Endodermal cell (in vitro differentiated cells): ENCODE measurements around the gene PPDPF. TPM values are rescaled to one million over a fixed set of nuclear protein-coding genes. Genes with fewer than 3 reads are reported as not detected.
A peak's percentile ranks its signal among the peaks of the same experiment; 100 is the strongest.

Experiments
- DNase-seq: peaks from one replicate; pipeline ENCODE4 v3.0.0-alpha.2; 2017
- H3K27ac ChIP-seq: 2 replicates; pipeline ENCODE4 v1.5.1; 2013; ENCODE audit warnings: mild to moderate bottlenecking, low read depth, low read length, moderate library complexity
- H3K27me3 ChIP-seq: 2 replicates; pipeline ENCODE4 v1.6.1; 2013; ENCODE audit warnings: mild to moderate bottlenecking, low read length, moderate library complexity; ENCODE audit not compliant: insufficient read depth, control insufficient read depth, poor library complexity, severe bottlenecking
- H3K36me3 ChIP-seq: 2 replicates; pipeline ENCODE4 v1.7.0; 2013; ENCODE audit warnings: mild to moderate bottlenecking, low read length, moderate library complexity; ENCODE audit not compliant: control insufficient read depth, insufficient read depth
- H3K4me1 ChIP-seq: one replicate; pipeline ENCODE4 v1.7.0; 2013; ENCODE audit warnings: low read length; ENCODE audit not compliant: control insufficient read depth, insufficient read depth
- H3K4me3 ChIP-seq: 2 replicates; pipeline ENCODE4 v1.5.1; 2013; ENCODE audit warnings: mild to moderate bottlenecking, low read length, moderate library complexity
- H3K9ac ChIP-seq: 2 replicates; pipeline ENCODE4 v1.6.1; 2013; ENCODE audit warnings: mild to moderate bottlenecking, low read length, moderate library complexity; ENCODE audit not compliant: poor library complexity, severe bottlenecking; ENCODE audit errors: extremely low read depth
- H3K9me3 ChIP-seq: 2 replicates; pipeline ENCODE4 v1.6.1; 2013; ENCODE audit warnings: mild to moderate bottlenecking, low read length, moderate library complexity; ENCODE audit not compliant: control insufficient read depth
- H3K27ac Mint-ChIP-seq: 2 replicates; pipeline ENCODE4 v1.8.0; 2020; ENCODE audit warnings: mixed read lengths
- H3K27me3 Mint-ChIP-seq: 2 replicates; pipeline ENCODE4 v1.8.0; 2021; ENCODE audit warnings: mild to moderate bottlenecking, mixed read lengths; ENCODE audit not compliant: insufficient read depth
- H3K36me3 Mint-ChIP-seq: 2 replicates; pipeline ENCODE4 v1.8.0; 2020; ENCODE audit warnings: low read depth, mixed read lengths
- H3K4me1 Mint-ChIP-seq: 2 replicates; pipeline ENCODE4 v1.8.0; 2020; ENCODE audit warnings: mixed read lengths
- H3K4me3 Mint-ChIP-seq: 2 replicates; pipeline ENCODE4 v1.8.0; 2020; ENCODE audit warnings: mild to moderate bottlenecking, moderate library complexity, mixed read lengths
- H3K9me3 Mint-ChIP-seq: 2 replicates; pipeline ENCODE4 v1.8.0; 2020; ENCODE audit warnings: mild to moderate bottlenecking, mixed read lengths
- WGBS, 2 experiments: methylation state at CpG; one replicate each; pipeline versions ENCODE4 v1.1.5 to v1.1.7; 2013; ENCODE audit warnings: missing lambda C conversion rate in 2 of 2, mixed read lengths in 1 of 2; ENCODE audit not compliant: insufficient coverage in 1 of 2, insufficient read length in 1 of 2; 5-methylcytosine and 5-hydroxymethylcytosine counted together
- total RNA-seq, 2 donors: library from RNA; stranded (reverse); fragmentation: NEBNext Ultra II Directional in 1 of 2; extraction: Animal tissue kit (Norgen Biotek cat#: 25700) in 1 of 2; gene quantifications; 2 replicates in 1 of 2; 3 replicates in 1 of 2; pipeline ENCODE4 v1.2.1, GENCODE V29; 2021
- TF ChIP-seq, protein P1 (sequence below): fragments of 200-600 bp; sonication (generic); conservative IDR thresholded peaks from 2 replicates; pipeline ENCODE4 v1.5.0; 2021; ENCODE audit warnings: antibody characterized with exemption, mild to moderate bottlenecking

Gene PPDPF
- total RNA-seq, 2 donors from 2014 or later, result 247 to 296 TPM

DNA sequence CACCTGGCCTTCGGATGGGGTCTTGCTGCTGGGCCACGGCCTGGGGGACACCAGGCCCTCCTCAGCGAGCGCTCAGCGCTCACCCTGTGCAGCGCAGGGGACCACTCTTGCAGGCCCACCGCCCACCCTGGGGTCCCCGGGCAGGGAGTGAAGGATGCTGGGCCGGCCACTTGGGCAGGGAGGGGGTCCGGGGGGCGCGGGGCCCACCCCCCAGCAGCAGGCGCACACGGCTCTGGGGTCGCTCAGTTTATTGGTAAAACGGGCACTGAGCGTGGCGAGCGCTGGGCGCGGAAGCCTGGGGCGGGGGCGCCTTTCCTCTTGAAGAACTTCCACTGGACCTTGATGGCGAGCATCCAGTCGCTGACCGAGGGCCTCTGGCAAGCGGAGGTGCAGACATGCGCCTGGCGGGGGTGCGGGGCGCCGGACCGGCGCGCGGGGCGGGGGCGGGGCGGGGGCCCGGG, 32.8 kb upstream of the PPDPF start:
- H3K27me3 ChIP-seq, result peaks cover 28% of the 10 kb centered on the region
- H3K9me3 Mint-ChIP-seq, result peaks cover 2% of the 10 kb centered on the region
- 21 to 29% methylated on average over 7 to 39 of the region's 40 CpGs for WGBS, 2 experiments
- peak overlapping the region; percentile 28 for H3K4me3 Mint-ChIP-seq
- peak; percentile 63 for DNase-seq
- TF ChIP-seq, protein P1, sequence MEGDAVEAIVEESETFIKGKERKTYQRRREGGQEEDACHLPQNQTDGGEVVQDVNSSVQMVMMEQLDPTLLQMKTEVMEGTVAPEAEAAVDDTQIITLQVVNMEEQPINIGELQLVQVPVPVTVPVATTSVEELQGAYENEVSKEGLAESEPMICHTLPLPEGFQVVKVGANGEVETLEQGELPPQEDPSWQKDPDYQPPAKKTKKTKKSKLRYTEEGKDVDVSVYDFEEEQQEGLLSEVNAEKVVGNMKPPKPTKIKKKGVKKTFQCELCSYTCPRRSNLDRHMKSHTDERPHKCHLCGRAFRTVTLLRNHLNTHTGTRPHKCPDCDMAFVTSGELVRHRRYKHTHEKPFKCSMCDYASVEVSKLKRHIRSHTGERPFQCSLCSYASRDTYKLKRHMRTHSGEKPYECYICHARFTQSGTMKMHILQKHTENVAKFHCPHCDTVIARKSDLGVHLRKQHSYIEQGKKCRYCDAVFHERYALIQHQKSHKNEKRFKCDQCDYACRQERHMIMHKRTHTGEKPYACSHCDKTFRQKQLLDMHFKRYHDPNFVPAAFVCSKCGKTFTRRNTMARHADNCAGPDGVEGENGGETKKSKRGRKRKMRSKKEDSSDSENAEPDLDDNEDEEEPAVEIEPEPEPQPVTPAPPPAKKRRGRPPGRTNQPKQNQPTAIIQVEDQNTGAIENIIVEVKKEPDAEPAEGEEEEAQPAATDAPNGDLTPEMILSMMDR, result no peak
- H3K9me3 ChIP-seq, result no peaks in the 10 kb centered on the region
- peaks cover 33% of the 10 kb centered on the region for H3K27me3 Mint-ChIP-seq
- no peak overlapping the region for H3K9ac ChIP-seq
- H3K36me3 Mint-ChIP-seq, result peaks cover 7% of the 10 kb centered on the region
- H3K36me3 ChIP-seq, result no peaks in the 10 kb centered on the region
- H3K27ac ChIP-seq, result no peak overlapping the region
- no peaks in the 10 kb centered on the region for H3K4me1 Mint-ChIP-seq
- H3K27ac Mint-ChIP-seq, result no peak overlapping the region
- H3K4me3 ChIP-seq, result no peak overlapping the region
- no peaks in the 10 kb centered on the region for H3K4me1 ChIP-seq

DNA sequence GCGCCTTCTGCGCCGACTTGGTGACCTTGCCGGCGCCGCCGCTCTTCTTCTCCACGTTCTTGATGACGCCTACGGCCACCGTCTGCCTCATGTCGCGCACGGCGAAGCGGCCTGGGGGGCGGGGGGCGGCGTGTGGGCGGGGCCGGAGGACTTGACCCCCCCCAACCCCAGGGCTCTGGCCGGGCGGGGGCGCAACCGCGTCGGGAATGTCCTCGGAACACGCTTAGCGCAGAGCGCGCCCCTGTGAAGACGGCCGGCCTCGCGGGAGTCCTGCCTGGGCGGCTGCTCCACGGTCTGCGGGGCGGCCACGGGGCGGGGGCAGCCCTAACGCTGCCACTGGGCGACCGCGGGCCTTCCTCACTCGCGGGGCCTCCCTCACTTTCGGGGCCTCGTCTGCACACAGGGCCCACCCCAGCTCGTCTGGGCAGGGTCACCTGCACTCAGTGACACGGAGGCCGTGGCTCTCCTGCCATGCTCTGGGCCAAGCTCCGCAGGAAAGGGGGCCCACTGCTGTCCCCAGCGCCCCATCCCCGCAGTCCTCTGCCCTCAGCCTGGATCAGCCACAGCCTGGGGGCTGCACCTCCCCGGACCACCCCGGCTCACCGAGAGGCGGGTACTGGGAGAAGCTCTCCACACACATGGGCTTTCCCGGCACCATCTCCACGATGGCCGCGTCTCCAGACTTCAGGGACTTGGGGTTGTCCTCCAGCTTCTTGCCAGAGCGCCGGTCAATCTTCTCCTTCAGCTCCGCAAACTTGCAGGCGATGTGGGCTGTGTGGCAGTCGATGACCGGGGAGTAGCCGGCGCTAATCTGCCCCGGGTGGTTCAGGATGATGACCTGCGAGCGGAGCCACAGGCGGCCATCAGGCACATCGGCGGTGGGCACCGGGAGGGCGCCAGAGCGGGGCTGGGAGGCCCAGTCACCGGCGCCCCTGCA, 32.0 kb upstream of the PPDPF start:
- peaks cover 28% of the 10 kb centered on the region for H3K27me3 ChIP-seq
- H3K36me3 ChIP-seq, result no peaks in the 10 kb centered on the region
- H3K9me3 ChIP-seq, result no peaks in the 10 kb centered on the region
- Mint-ChIP-seq H3K4me3 (peak overlapping the region; percentile 28), H3K27me3 (peaks cover 33% of the 10 kb centered on the region), H3K36me3 (peaks cover 7% of the 10 kb centered on the region), H3K9me3 (peaks cover 2% of the 10 kb centered on the region), H3K27ac (no peak overlapping the region), H3K4me1 (no peaks in the 10 kb centered on the region)
- H3K4me3 ChIP-seq, result no peak overlapping the region
- H3K27ac ChIP-seq, result no peak overlapping the region
- no peak overlapping the region for H3K9ac ChIP-seq
- DNase-seq, result peak; percentile 73
- 29 to 46% methylated on average over 44 to 83 of the region's 83 CpGs for WGBS, 2 experiments
- H3K4me1 ChIP-seq, result no peaks in the 10 kb centered on the region
- TF ChIP-seq, protein P1, result no peak

DNA sequence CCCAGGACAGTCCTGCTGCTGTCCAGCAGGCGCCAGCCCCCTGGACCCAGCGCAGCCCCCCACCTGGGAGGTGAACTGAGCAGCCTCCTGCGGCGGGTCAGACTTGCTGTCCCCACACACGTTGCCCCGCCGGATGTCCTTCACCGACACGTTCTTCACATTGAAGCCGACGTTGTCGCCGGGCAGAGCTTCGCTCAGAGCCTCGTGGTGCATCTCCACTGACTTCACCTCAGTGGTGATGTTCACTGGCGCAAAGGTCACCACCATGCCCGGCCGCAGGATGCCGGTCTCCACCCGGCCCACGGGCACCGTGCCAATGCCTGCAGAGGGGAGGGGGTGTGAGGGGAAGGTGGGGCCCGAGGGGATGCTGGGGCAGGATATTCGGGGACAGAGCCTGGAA, 30.1 kb upstream of the PPDPF start:
- H3K36me3 ChIP-seq, result no peaks in the 10 kb centered on the region
- peaks cover 2% of the 10 kb centered on the region for H3K9me3 Mint-ChIP-seq
- H3K27ac Mint-ChIP-seq, result no peak overlapping the region
- H3K4me1 Mint-ChIP-seq, result no peaks in the 10 kb centered on the region
- H3K9ac ChIP-seq, result no peak overlapping the region
- H3K4me1 ChIP-seq, result no peaks in the 10 kb centered on the region
- peaks cover 28% of the 10 kb centered on the region for H3K27me3 ChIP-seq
- no peak overlapping the region for H3K27ac ChIP-seq
- WGBS, 2 experiments, result 90 to 92% methylated on average over 20 to 24 of the region's 24 CpGs
- H3K36me3 Mint-ChIP-seq, result peaks cover 7% of the 10 kb centered on the region
- no peaks in the 10 kb centered on the region for H3K9me3 ChIP-seq
- TF ChIP-seq, protein P1, result no peak
- no peak overlapping the region for H3K4me3 ChIP-seq
- H3K4me3 Mint-ChIP-seq, result no peak overlapping the region
- peaks cover 33% of the 10 kb centered on the region for H3K27me3 Mint-ChIP-seq
- DNase-seq, result no peak
